ENCODE results near the gene ACVR1C.

DNA sequence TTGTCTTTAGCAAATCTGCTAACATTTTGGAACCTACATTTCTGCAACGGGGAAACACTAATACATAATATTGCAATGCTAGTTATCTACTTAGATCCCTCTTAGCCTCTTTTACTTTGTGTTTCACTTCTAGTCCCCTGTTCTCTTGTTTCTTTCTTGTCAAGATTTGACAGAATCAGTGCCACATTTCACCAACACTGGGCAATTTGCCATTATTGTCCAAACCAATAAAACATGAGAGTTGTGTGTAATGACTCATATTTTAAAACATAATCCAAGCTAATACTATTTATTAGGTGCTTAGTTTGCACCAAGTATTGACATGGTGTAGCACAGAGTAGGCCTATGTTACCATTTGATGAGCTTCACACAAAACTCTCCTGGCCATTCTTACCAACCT, 33.7 kb upstream of the ACVR1C start:
- TF ChIP-seq POLR2AphosphoS5 (IDR thresholded peaks at IDR 0.05; ENCODE audit: low read depth, low read length) (no peak), POLR2A (IDR thresholded peaks at IDR 0.05; ENCODE audit: low read depth, low read length) (no peak)
